Stomach smooth muscle (tissue), 2 donors: ENCODE data around the gene ZBTB46.

Experiments used
- H3K27ac ChIP-seq: one replicate; pipeline ENCODE4 v1.7.0; 2013; ENCODE audit warnings: mild to moderate bottlenecking, low read length, inconsistent platforms
- H3K27me3 ChIP-seq, 2 donors: one replicate each; pipeline ENCODE4 v1.7.0; 2013; ENCODE audit warnings: low read length in 2 of 2; ENCODE audit not compliant: insufficient read depth in 2 of 2, control insufficient read depth in 1 of 2
- H3K36me3 ChIP-seq, 2 donors: one replicate each; pipeline ENCODE4 v1.7.0; 2013; ENCODE audit warnings: low read length in 2 of 2; ENCODE audit not compliant: control insufficient read depth in 2 of 2, insufficient read depth in 2 of 2
- H3K4me1 ChIP-seq: one replicate; pipeline ENCODE4 v1.7.0; 2013; ENCODE audit warnings: low read length; ENCODE audit not compliant: control insufficient read depth, insufficient read depth
- H3K4me3 ChIP-seq, 2 donors: one replicate each; pipeline ENCODE4 v1.7.0; 2013; ENCODE audit warnings: low read length in 2 of 2
- H3K9ac ChIP-seq, 2 donors: one replicate each; pipeline ENCODE4 v1.7.0; 2013; ENCODE audit warnings: low read length in 2 of 2, mild to moderate bottlenecking in 1 of 2
- H3K9me3 ChIP-seq, 2 donors: one replicate each; pipeline ENCODE4 v1.7.0; 2013; ENCODE audit warnings: low read length in 2 of 2; ENCODE audit not compliant: control insufficient read depth in 2 of 2
- donor health status: healthy.
- donor health status: Pancreatic carcinoma.

Gene ZBTB46

DNA sequence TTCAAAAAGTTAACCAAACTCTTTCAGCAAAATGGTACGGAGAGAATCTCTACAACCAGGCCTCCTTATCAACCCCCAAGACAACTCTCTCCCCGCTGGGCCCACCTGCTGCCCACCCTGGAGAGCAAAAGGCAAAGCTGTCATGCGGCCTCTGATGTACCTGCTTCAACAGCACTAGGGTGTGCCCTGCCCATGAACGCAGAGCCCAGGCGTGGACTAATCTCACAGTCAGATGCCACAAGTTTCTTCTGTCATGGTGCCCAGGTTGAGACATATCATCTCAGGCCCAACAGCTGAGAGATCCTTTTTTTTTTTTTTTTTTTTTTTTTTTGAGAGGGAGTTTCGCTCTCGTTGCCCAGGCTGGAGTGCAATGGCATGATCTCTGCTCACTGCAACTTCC, 65.2 kb downstream of the ZBTB46 start:
- Histone ChIP-seq H3K36me3 (peaks cover 0 to 2% of the 10 kb centered on the region in 2 donors), H3K27me3 (no peaks in the 10 kb centered on the region), H3K9ac (no peak overlapping the region), H3K4me1 (no peaks in the 10 kb centered on the region), H3K9me3 (no peaks in the 10 kb centered on the region), H3K27ac (no peak overlapping the region), H3K4me3 (no peak overlapping the region)

DNA sequence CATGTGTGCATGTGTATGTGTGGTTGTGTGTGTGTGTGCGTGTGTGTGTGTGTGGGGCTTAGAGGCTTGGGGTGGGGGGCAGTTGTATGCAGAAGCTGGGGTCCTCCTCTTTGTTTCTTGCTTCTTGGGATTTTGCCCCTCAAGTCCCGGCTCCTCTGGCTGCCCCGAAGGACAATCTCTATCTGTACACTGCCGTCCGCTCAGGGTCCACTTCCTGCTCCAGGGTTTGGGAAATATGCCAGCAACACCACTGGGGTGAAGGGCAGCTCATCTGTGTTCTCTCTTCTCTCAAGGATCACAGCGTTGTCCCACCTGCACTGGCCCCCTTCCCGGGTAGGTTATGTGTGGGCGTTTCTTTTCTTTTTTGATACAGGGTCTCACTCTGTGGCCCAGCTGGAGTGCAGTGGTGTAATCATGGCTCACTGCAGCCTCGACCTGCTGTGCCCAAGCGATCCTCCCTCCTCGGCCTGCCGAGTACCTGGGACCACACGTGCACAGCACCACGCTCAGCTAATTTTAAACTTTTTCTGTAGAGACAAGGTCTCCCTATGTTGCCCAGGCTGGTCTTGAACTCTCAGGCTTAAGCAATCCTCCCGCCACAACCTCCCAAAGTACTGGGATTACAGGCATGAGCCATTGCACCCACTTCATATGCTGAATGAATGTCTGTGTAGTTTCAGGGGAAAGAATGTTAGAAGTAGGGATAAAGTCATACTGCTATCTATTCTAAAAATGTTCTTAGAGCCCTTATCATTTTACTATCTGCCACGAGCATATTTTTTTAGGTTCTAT, 65.8 kb downstream of the ZBTB46 start:
- no peaks in the 10 kb centered on the region for H3K4me1 ChIP-seq
- H3K27ac ChIP-seq: no peak overlapping the region
- H3K27me3 ChIP-seq: no peaks in the 10 kb centered on the region
- no peak overlapping the region for H3K9ac ChIP-seq
- no peak overlapping the region for H3K4me3 ChIP-seq
- H3K9me3 ChIP-seq: no peaks in the 10 kb centered on the region
- peaks cover 0 to 2% of the 10 kb centered on the region in 2 donors for H3K36me3 ChIP-seq

DNA sequence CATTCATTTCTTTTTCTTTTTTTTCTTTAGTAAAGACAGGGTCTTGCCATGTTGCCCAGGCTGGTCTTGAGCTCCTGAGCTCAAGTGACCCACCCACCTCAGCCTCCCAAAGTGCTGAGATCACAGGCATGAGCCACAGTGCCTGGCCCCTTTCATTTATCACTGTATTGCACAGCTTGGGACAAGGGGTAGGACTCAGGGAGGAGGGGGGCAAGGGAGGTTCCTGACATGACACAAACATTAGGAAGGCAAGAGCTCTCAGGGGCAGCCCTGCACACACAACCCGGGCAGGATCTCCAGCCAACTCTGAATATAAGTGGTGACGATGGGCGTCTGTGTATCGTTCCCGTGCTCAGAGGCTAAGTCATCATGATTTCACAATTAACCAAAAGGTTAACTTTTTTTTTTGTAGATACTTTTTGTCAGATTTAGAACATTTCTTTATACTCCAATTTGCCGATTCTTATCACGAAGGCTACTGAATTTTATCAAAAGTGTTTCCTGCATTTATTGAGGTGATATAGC, 71.6 kb downstream of the ZBTB46 start:
- no peaks in the 10 kb centered on the region for H3K9me3 ChIP-seq
- no peak overlapping the region for H3K27ac ChIP-seq
- H3K27me3 ChIP-seq: no peaks in the 10 kb centered on the region
- H3K36me3 ChIP-seq: no peaks in the 10 kb centered on the region
- H3K9ac ChIP-seq: no peak overlapping the region
- H3K4me3 ChIP-seq: no peak overlapping the region
- H3K4me1 ChIP-seq: no peaks in the 10 kb centered on the region

GRCh38 chr20:63758152-63758551, 72.9 kb downstream of the ZBTB46 start:
- H3K4me3 ChIP-seq: no peak overlapping the region
- no peaks in the 10 kb centered on the region for H3K9me3 ChIP-seq
- no peaks in the 10 kb centered on the region for H3K4me1 ChIP-seq
- no peak overlapping the region for H3K27ac ChIP-seq
- H3K9ac ChIP-seq: no peak overlapping the region
- H3K27me3 ChIP-seq: no peaks in the 10 kb centered on the region
- no peaks in the 10 kb centered on the region for H3K36me3 ChIP-seq

DNA sequence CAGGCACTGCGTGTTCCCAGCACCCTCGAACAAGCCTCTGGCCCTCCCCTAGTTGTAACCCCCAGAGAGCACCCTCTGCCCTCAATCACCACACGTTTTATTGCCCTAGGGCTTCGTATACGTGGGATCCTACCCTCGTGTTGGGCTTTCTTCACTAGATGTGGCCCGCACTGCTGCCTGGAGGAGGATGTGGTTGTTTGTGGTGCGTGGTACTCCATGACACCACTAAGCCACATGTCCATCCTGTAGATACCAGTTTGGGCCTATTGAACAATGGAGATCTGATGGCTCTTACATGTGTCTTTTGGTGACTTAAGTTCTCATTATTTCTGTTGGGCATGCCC, 74.4 kb downstream of the ZBTB46 start:
- no peak overlapping the region for H3K9ac ChIP-seq
- H3K27ac ChIP-seq: no peak overlapping the region

GRCh38 chr20:63755933-63756647, 75.0 kb downstream of the ZBTB46 start:
- H3K4me3 ChIP-seq: no peak overlapping the region
- no peak overlapping the region for H3K9ac ChIP-seq
- H3K9me3 ChIP-seq: no peaks in the 10 kb centered on the region
- H3K27me3 ChIP-seq: no peaks in the 10 kb centered on the region
- no peak overlapping the region for H3K27ac ChIP-seq
- H3K4me1 ChIP-seq: no peaks in the 10 kb centered on the region
- H3K36me3 ChIP-seq: no peaks in the 10 kb centered on the region

More for the DNA sequence above, 74.4 kb downstream of the ZBTB46 start:
- H3K4me1 ChIP-seq: no peaks in the 10 kb centered on the region
- H3K36me3 ChIP-seq: no peaks in the 10 kb centered on the region
- H3K27me3 ChIP-seq: no peaks in the 10 kb centered on the region
- no peaks in the 10 kb centered on the region for H3K9me3 ChIP-seq
- H3K4me3 ChIP-seq: no peak overlapping the region

GRCh38 chr20:63754008-63754407, 77.1 kb downstream of the ZBTB46 start:
- Histone ChIP-seq H3K27ac (no peak overlapping the region), H3K9me3 (no peaks in the 10 kb centered on the region), H3K4me3 (no peak overlapping the region), H3K4me1 (no peaks in the 10 kb centered on the region), H3K9ac (no peak overlapping the region), H3K27me3 (no peaks in the 10 kb centered on the region), H3K36me3 (no peaks in the 10 kb centered on the region)

DNA sequence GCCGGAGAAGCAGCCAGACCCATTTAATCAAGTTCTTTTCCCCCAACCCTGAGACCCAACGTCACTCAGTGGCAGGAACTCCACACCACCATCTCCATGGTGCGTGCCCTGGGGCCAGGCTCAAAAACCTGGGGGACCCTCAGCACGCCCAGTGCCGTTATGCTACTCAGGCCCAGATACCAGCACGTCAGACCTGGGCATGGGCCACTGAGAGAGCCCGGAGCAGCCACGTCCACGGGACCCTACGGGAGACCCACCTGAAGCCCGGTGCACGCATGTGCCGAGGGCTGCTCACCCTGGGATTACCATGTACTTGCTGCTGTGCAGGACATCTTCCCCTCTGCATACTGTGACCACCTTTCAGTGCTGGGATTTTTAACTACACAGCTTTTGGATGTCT, 77.7 kb downstream of the ZBTB46 start:
- H3K9me3 ChIP-seq: no peaks in the 10 kb centered on the region
- H3K4me1 ChIP-seq: no peaks in the 10 kb centered on the region
- H3K27me3 ChIP-seq: no peaks in the 10 kb centered on the region
- H3K9ac ChIP-seq: no peak overlapping the region
- no peak overlapping the region for H3K27ac ChIP-seq
- H3K4me3 ChIP-seq: no peak overlapping the region
- H3K36me3 ChIP-seq: no peaks in the 10 kb centered on the region

DNA sequence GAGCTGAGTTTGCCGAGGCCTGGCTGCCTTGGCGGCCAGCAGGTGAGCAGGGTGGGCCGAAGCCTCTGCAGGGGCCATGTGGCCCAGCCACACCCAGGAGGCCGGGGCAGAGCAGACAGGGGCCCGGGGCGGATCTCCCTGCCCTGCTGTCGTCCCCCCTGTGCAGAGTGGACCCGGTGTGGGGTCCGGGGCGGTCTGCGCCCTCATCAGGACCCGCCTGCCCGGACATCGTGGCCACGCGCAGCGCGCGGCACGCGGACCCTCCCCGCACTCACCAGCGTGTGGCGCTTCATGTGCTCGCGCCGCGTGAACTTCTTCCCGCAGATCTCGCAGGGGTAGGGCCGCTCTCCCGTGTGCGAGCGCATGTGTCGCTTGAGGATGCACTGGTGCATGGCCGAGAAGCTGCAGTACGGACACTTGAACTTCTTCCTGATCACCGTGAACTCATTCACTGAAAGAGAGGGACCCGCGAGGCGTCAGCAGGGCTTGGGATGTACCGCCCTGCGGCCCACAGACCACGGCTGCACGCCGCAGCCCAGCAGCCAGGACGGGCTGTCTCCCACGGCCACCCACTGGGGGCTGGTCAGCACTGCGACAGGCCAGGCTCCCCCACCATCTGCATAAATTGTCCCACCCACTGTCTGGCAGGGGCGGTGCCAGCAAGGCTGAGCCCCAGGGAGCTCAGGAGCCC, 78.5 kb downstream of the ZBTB46 start:
- Histone ChIP-seq H3K4me1 (no peaks in the 10 kb centered on the region), H3K27me3 (no peaks in the 10 kb centered on the region), H3K9me3 (no peaks in the 10 kb centered on the region), H3K27ac (no peak overlapping the region), H3K4me3 (no peak overlapping the region), H3K36me3 (no peaks in the 10 kb centered on the region), H3K9ac (no peak overlapping the region)

- H3K36me3 ChIP-seq: no peaks in the 10 kb centered on the region
- no peak overlapping the region for H3K4me3 ChIP-seq
- no peak overlapping the region for H3K27ac ChIP-seq
- no peak overlapping the region for H3K9ac ChIP-seq
- H3K4me1 ChIP-seq: no peaks in the 10 kb centered on the region
- H3K9me3 ChIP-seq: no peaks in the 10 kb centered on the region
- no peaks in the 10 kb centered on the region for H3K27me3 ChIP-seq
Measured at GRCh38 chr20:63751471-63752271, 79.4 kb downstream of the ZBTB46 start.
